ENCODE data around the gene PKP3.

The PKP3 gene

DNA sequence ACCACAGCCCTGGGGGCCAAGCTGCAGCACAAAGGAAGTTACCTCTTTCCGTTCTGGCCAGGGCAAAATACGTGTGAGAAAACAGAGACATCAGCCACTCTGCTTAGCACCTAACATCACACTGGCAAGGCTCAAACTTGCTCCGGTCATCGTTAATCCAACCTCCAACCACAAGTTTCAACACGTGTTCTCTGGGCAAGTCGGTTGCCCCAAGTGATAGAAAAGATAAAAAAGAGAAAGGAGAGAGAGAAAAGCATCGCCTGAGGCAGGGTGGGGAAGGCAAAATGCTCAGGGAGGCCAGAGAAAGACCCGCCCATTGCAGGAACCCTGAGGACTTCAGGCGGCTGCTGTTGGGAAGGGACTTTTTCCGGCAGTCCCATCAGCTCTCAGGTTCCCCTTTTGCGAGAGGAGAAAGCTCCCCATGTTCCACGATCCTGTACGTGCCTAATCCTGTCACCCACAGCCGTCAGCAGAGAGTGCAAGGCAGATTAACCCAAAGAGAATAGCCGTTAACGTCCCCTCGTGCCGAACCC lies 43.2 kb upstream of the PKP3 start:
- peak overlapping the region; percentile 16; the same call in 1 of the 2 replicates for H3K4me3 ChIP-seq (ENCODE audit: low read length)
- H3K79me2 ChIP-seq (ENCODE audit: low read length): no peaks in the 10 kb centered on the region
- H3K27me3 ChIP-seq (replicated peaks; ENCODE audit: insufficient read depth, low read length): peaks cover 74% of the 10 kb centered on the region
- H3K9ac ChIP-seq (ENCODE audit: low read length): no peak overlapping the region
- TF ChIP-seq EZH2 (optimal IDR thresholded peaks at IDR 0.05; ENCODE audit: low read depth, low read length) (no peak), EZH2phosphoT487 (IDR thresholded peaks at IDR 0.05; ENCODE audit: low read length) (no peak)
- TF ChIP-seq, protein P1, sequence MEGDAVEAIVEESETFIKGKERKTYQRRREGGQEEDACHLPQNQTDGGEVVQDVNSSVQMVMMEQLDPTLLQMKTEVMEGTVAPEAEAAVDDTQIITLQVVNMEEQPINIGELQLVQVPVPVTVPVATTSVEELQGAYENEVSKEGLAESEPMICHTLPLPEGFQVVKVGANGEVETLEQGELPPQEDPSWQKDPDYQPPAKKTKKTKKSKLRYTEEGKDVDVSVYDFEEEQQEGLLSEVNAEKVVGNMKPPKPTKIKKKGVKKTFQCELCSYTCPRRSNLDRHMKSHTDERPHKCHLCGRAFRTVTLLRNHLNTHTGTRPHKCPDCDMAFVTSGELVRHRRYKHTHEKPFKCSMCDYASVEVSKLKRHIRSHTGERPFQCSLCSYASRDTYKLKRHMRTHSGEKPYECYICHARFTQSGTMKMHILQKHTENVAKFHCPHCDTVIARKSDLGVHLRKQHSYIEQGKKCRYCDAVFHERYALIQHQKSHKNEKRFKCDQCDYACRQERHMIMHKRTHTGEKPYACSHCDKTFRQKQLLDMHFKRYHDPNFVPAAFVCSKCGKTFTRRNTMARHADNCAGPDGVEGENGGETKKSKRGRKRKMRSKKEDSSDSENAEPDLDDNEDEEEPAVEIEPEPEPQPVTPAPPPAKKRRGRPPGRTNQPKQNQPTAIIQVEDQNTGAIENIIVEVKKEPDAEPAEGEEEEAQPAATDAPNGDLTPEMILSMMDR (IDR thresholded peaks at IDR 0.05; ENCODE audit: low read length): no peak
- no peaks in the 10 kb centered on the region for H3K36me3 ChIP-seq (replicated peaks; ENCODE audit: insufficient read depth, low read length)
- DNase-seq: peak; percentile 82
- H3F3A ChIP-seq (ENCODE audit: insufficient read depth, low read length): peaks cover 12% of the 10 kb centered on the region
- H4K20me1 ChIP-seq (ENCODE audit: insufficient read depth, low read length): no peaks in the 10 kb centered on the region
- H3K4me1 ChIP-seq (ENCODE audit: low read length): peaks cover 17% of the 10 kb centered on the region
- H3K27ac ChIP-seq (ENCODE audit: low read length): no peak overlapping the region
- 0 out of 2 replicates have a peak overlapping the region, but pooled peaks have one; percentile 14 for H2AFZ ChIP-seq (ENCODE audit: low read length)
- peak overlapping the region; percentile 67 for H3K4me2 ChIP-seq (ENCODE audit: low read depth, low read length)
- H3K9me2 ChIP-seq (replicated peaks; ENCODE audit: insufficient read depth, low read length): no peaks in the 10 kb centered on the region
- no peaks in the 10 kb centered on the region for H3K9me3 ChIP-seq (replicated peaks; ENCODE audit: insufficient read depth, low read length)

DNA sequence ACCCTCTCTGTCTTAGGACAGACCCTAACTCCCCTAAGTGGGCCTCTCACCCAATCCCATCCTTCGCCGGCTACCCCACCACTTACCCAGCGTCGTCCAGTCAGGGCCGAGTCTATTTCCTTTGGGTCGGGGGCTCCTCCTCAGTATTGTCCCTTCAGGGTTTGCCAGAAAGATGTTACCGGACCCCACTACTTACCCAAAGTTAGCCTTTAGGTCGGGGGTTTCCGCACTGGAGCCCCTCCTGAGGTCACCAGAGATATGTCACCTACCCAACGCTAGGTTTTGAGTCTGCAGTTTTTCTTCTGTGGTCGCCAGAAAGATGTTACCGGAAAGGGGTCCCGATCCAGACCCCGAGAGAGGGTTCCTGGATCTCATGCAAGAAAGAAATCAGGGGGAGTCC lies 42.6 kb upstream of the PKP3 start:
- Histone ChIP-seq H3K9me2 (replicated peaks; ENCODE audit: insufficient read depth, low read length) (no peaks in the 10 kb centered on the region), H4K20me1 (ENCODE audit: insufficient read depth, low read length) (no peaks in the 10 kb centered on the region), H3K9ac (ENCODE audit: low read length) (no peak overlapping the region), H3K4me1 (ENCODE audit: low read length) (peaks cover 17% of the 10 kb centered on the region), H3K79me2 (ENCODE audit: low read length) (no peaks in the 10 kb centered on the region), H3K27me3 (replicated peaks; ENCODE audit: insufficient read depth, low read length) (peaks cover 72% of the 10 kb centered on the region), H3F3A (ENCODE audit: insufficient read depth, low read length) (peaks cover 12% of the 10 kb centered on the region), H3K27ac (ENCODE audit: low read length) (no peak overlapping the region), H3K36me3 (replicated peaks; ENCODE audit: insufficient read depth, low read length) (no peaks in the 10 kb centered on the region), H3K4me3 (ENCODE audit: low read length) (peak overlapping the region; percentile 16; the same call in 1 of the 2 replicates), H2AFZ (ENCODE audit: low read length) (no peak overlapping the region), H3K9me3 (replicated peaks; ENCODE audit: insufficient read depth, low read length) (no peaks in the 10 kb centered on the region), H3K4me2 (ENCODE audit: low read depth, low read length) (peak overlapping the region; percentile 67; the same call in 1 of the 2 replicates)
- TF ChIP-seq, protein P1 (IDR thresholded peaks at IDR 0.05; ENCODE audit: low read length): no peak
- TF ChIP-seq EZH2phosphoT487 (IDR thresholded peaks at IDR 0.05; ENCODE audit: low read length) (no peak), EZH2 (optimal IDR thresholded peaks at IDR 0.05; ENCODE audit: low read depth, low read length) (no peak)
- DNase-seq: no peak

DNA sequence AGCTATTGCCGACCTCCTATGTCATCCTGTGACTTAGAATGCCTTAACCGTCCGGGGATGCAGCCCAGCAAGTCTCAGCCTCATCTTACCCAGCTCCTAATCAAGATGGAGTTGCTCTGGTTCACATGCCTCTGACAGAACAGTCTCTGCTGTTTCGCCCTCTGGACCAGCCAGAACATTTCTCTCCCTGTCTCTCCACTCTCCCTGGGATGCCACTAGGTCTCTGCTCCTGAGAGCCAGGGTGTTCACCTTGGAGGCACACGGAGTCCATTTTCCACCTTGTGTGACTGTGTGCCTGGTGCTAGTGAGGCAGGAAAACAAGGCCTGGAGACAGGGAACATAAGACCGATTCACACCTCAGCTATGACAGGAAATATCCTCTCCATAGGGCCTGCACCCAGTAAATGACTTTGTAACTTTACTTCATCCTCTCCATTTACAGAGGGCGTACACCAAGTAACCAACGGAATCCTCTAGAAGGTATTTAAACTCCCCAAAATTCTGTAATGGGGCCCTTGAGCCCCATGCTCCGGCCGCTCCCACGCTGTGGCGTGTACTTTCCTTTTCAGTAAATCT lies 41.5 kb upstream of the PKP3 start:
- Histone ChIP-seq H3K4me3 (ENCODE audit: low read length) (no peak overlapping the region), H3F3A (ENCODE audit: insufficient read depth, low read length) (peaks cover 12% of the 10 kb centered on the region), H3K27me3 (replicated peaks; ENCODE audit: insufficient read depth, low read length) (peaks cover 61% of the 10 kb centered on the region), H2AFZ (ENCODE audit: low read length) (no peak overlapping the region), H3K9me3 (replicated peaks; ENCODE audit: insufficient read depth, low read length) (no peaks in the 10 kb centered on the region), H3K9me2 (replicated peaks; ENCODE audit: insufficient read depth, low read length) (no peaks in the 10 kb centered on the region), H3K9ac (ENCODE audit: low read length) (no peak overlapping the region), H3K36me3 (replicated peaks; ENCODE audit: insufficient read depth, low read length) (no peaks in the 10 kb centered on the region), H3K4me1 (ENCODE audit: low read length) (peaks cover 17% of the 10 kb centered on the region), H3K79me2 (ENCODE audit: low read length) (no peaks in the 10 kb centered on the region), H4K20me1 (ENCODE audit: insufficient read depth, low read length) (no peaks in the 10 kb centered on the region), H3K27ac (ENCODE audit: low read length) (no peak overlapping the region), H3K4me2 (ENCODE audit: low read depth, low read length) (no peak overlapping the region)
- TF ChIP-seq EZH2phosphoT487 (IDR thresholded peaks at IDR 0.05; ENCODE audit: low read length): no peak
- no peak for TF ChIP-seq EZH2 (optimal IDR thresholded peaks at IDR 0.05; ENCODE audit: low read depth, low read length)
- TF ChIP-seq, protein P1 (IDR thresholded peaks at IDR 0.05; ENCODE audit: low read length): no peak
- no peak for DNase-seq
